Measurements from ENCODE around the gene POLR2J. TPM values are rescaled to one million over a fixed set of nuclear protein-coding genes. Genes with fewer than 3 reads are reported as not detected.

The POLR2J gene
- total RNA-seq, 3 donors from 2014 or later (not counting 1 experiment from before 2014, with no cell fraction given) = 35.3 to 44.5 (median 44.5) TPM

GRCh38 chr7:102454468-102454867, 24.3 kb downstream of the POLR2J start:
- TF ChIP-seq CTCF (IDR thresholded peaks at IDR 0.05) = no peak
- Mint-ChIP-seq H3K4me1 (peaks cover 0 to 4% of the 10 kb centered on the region in 2 donors), H3K4me3 (no peak overlapping the region), H3K36me3 (no peaks in the 10 kb centered on the region), H3K27me3 (ENCODE audit: low read depth in 2 of 2) (no peaks in the 10 kb centered on the region), H3K9me3 (no peaks in the 10 kb centered on the region), H3K27ac (no peak overlapping the region)
- DNase-seq (no peak), ATAC-seq (no peak)
- WGBS (ENCODE audit: insufficient coverage) = 86% methylated on average over 12 of the region's 12 CpGs
- Histone ChIP-seq H3K4me3 (ENCODE audit: low read length) (no peak overlapping the region), H3K27ac (ENCODE audit: low read length) (no peak overlapping the region), H3K36me3 (ENCODE audit: control insufficient read depth, insufficient read depth, low read length) (peaks cover 23% of the 10 kb centered on the region), H3K9me3 (ENCODE audit: control insufficient read depth, insufficient read depth, low read length) (no peaks in the 10 kb centered on the region), H3K4me1 (ENCODE audit: control insufficient read depth, insufficient read depth, low read length) (no peaks in the 10 kb centered on the region), H3K27me3 (ENCODE audit: control insufficient read depth, insufficient read depth, low read length) (no peaks in the 10 kb centered on the region)
- intact Hi-C loops (cut with micrococcal nuclease) = no loop called here

- ATAC-seq = no peak
- no peak for TF ChIP-seq CTCF (IDR thresholded peaks at IDR 0.05)
Observed at GRCh38 chr7:102453319-102453718, 25.4 kb downstream of the POLR2J start.

GRCh38 chr7:102452451-102452850, 26.3 kb downstream of the POLR2J start:
- Histone ChIP-seq H3K4me1 (ENCODE audit: control insufficient read depth, insufficient read depth, low read length) (no peaks in the 10 kb centered on the region), H3K27ac (ENCODE audit: low read length) (no peak overlapping the region), H3K4me3 (ENCODE audit: low read length) (no peak overlapping the region), H3K9me3 (ENCODE audit: control insufficient read depth, insufficient read depth, low read length) (no peaks in the 10 kb centered on the region), H3K36me3 (ENCODE audit: control insufficient read depth, insufficient read depth, low read length) (peaks cover 19% of the 10 kb centered on the region), H3K27me3 (ENCODE audit: control insufficient read depth, insufficient read depth, low read length) (no peaks in the 10 kb centered on the region)
- H3K4me1 Mint-ChIP-seq = peaks cover 0 to 4% of the 10 kb centered on the region in 2 donors
- 97% methylated on average over 6 of the region's 6 CpGs for whole genome bisulfite sequencing (ENCODE audit: insufficient coverage)
- no peaks in the 10 kb centered on the region for H3K36me3 Mint-ChIP-seq
- ATAC-seq (no peak), DNase-seq (no peak)
- no peaks in the 10 kb centered on the region for H3K9me3 Mint-ChIP-seq
- H3K27ac Mint-ChIP-seq = no peak overlapping the region
- no peaks in the 10 kb centered on the region for H3K27me3 Mint-ChIP-seq (ENCODE audit: low read depth in 2 of 2)
- no peak for TF ChIP-seq CTCF (IDR thresholded peaks at IDR 0.05)
- H3K4me3 Mint-ChIP-seq = no peak overlapping the region
- intact Hi-C loops (cut with micrococcal nuclease) = no loop called here

More at GRCh38 chr7:102453319-102453718, 25.4 kb downstream of the POLR2J start:
- Mint-ChIP-seq H3K27ac (no peak overlapping the region), H3K4me1 (peaks cover 0 to 4% of the 10 kb centered on the region in 2 donors), H3K36me3 (no peaks in the 10 kb centered on the region), H3K4me3 (no peak overlapping the region), H3K9me3 (no peaks in the 10 kb centered on the region), H3K27me3 (ENCODE audit: low read depth in 2 of 2) (no peaks in the 10 kb centered on the region)
- Histone ChIP-seq H3K4me1 (ENCODE audit: control insufficient read depth, insufficient read depth, low read length) (no peaks in the 10 kb centered on the region), H3K4me3 (ENCODE audit: low read length) (no peak overlapping the region), H3K27ac (ENCODE audit: low read length) (no peak overlapping the region), H3K27me3 (ENCODE audit: control insufficient read depth, insufficient read depth, low read length) (no peaks in the 10 kb centered on the region), H3K9me3 (ENCODE audit: control insufficient read depth, insufficient read depth, low read length) (no peaks in the 10 kb centered on the region), H3K36me3 (ENCODE audit: control insufficient read depth, insufficient read depth, low read length) (peaks cover 20% of the 10 kb centered on the region)
- DNase-seq = no peak
- WGBS (ENCODE audit: insufficient coverage) = 92% methylated on average over 7 of the region's 7 CpGs
- intact Hi-C loops (cut with micrococcal nuclease) = no loop called here

GRCh38 chr7:102451371-102452054, 27.2 kb downstream of the POLR2J start:
- Mint-ChIP-seq H3K27ac (no peak overlapping the region), H3K4me1 (peaks cover 0 to 4% of the 10 kb centered on the region in 2 donors), H3K9me3 (no peaks in the 10 kb centered on the region), H3K36me3 (no peaks in the 10 kb centered on the region), H3K4me3 (no peak overlapping the region), H3K27me3 (ENCODE audit: low read depth in 2 of 2) (no peaks in the 10 kb centered on the region)
- Histone ChIP-seq H3K27me3 (ENCODE audit: control insufficient read depth, insufficient read depth, low read length) (no peaks in the 10 kb centered on the region), H3K4me1 (ENCODE audit: control insufficient read depth, insufficient read depth, low read length) (no peaks in the 10 kb centered on the region), H3K9me3 (ENCODE audit: control insufficient read depth, insufficient read depth, low read length) (no peaks in the 10 kb centered on the region), H3K36me3 (ENCODE audit: control insufficient read depth, insufficient read depth, low read length) (peaks cover 18% of the 10 kb centered on the region), H3K27ac (ENCODE audit: low read length) (no peak overlapping the region), H3K4me3 (ENCODE audit: low read length) (no peak overlapping the region)
- no peak for ATAC-seq
- intact Hi-C loops (cut with micrococcal nuclease) = no loop called here
- no peak for DNase-seq
- 92% methylated on average over 23 of the region's 23 CpGs for WGBS (ENCODE audit: insufficient coverage)
- no peak for TF ChIP-seq CTCF (IDR thresholded peaks at IDR 0.05)

Data from natural killer cell (primary cell).